Measurements from ENCODE around the gene TKTL2. TPM values are rescaled to one million over a fixed set of nuclear protein-coding genes. Genes with fewer than 3 reads are reported as not detected.

Gene TKTL2
- total RNA-seq, 2 experiments from 2014 or later: not detected

Other genes starting within 250 kb of the TKTL2 start
- gene NPY1R, start 141.2 kb downstream of the TKTL2 start, total RNA-seq: not detected
- gene NPY5R, start 129.9 kb downstream of the TKTL2 start, total RNA-seq: not detected
- 10 to 100 TPM; 28.8 to 31.2 TPM for gene TMA16, start 20.9 kb upstream of the TKTL2 start, total RNA-seq

All from activated CD4-positive, alpha-beta T cell treated with anti-CD3 and anti-CD28 coated beads, Interleukin-2, amount 10 ng/mL, durations not matched to agents 7 days and 5 days (primary cell).